NT2/D1 (cell line): ENCODE results near the gene AHNAK2.

ENCODE experiments used
- YY1 ChIP-seq: IDR thresholded peaks from 2 replicates; pipeline ENCODE4 v1.6.1; 2011; ENCODE audit not compliant: insufficient read length, insufficient read depth
- ZNF274 ChIP-seq: IDR thresholded peaks from 2 replicates; pipeline ENCODE4 v1.6.1; 2011; ENCODE audit warnings: mild to moderate bottlenecking, low read depth, low read length

GRCh38 chr14:104967386-104968152, 10.6 kb downstream of the AHNAK2 start:
- no peak for TF ChIP-seq YY1
- no peak for TF ChIP-seq ZNF274
